Measurements from ENCODE around the gene GMFB. TPM values are rescaled to one million over a fixed set of nuclear protein-coding genes. Genes with fewer than 3 reads are reported as not detected.

The GMFB gene
- total RNA-seq, 1 experiment from 2014 or later: 53.8 TPM

DNA sequence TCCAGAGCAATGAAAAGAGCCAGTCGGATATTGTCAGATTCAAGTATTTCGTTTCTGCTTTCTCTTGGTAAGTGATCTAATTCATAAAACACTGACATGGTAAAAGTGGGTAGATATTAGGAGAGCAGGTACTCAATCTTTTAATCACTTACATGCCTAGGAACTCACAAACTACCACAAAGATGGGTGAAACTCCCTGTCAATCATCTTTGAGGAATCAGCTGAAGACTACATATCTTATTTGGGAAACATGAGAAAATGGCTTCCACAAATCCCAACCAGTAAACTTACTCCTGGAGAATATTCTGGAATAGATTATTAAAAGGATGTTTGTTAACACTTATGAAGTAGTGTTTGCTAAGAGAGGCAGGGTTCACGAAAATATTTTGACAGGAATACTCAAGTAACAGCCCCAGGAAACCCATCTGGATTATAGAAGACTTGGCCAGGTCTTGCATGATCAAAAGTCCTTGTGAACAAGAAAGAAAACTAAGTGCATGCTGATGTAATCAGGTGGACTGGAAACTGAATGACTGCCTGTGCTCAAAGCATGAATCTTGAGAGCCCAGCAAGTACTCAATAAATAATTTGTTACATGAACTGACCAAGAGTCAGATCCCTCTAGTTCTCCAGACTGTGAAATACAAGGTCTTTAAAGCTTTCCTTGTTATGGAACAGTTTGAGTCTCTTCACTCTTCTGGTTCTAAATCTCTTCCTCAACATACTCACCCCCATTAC is 63.1 kb downstream of the GMFB start:
- ChIA-PET POLR2A (no interaction called here), CTCF (no interaction called here), RAD21 (ENCODE audit: low non-redundant PET in 1 of 2, low total read pairs in 2 of 2, uncharacterized antibody in 2 of 2, unreplicated experiment in 2 of 2) (no interaction called here)
- intact Hi-C loops (cut with micrococcal nuclease): no loop called here
- ATAC-seq: no peak
- H3K4me3 ChIP-seq (replicated peaks in 1 of 2; ENCODE audit: low read depth in 1 of 2, low read length in 2 of 2): no peak overlapping the region
- H3K4me1 ChIP-seq (ENCODE audit: control insufficient read depth in 1 of 2, insufficient read depth in 2 of 2, low read length in 2 of 2): peaks cover 0 to under 1% of the 10 kb centered on the region in 2 experiments; a peak in 1 of 4 replicates
- no peaks in the 10 kb centered on the region for H3K9me2 ChIP-seq (ENCODE audit: insufficient read depth)
- no peaks in the 10 kb centered on the region for H3K9me3 ChIP-seq (ENCODE audit: control insufficient read depth in 1 of 2, insufficient read depth in 1 of 2, low read depth in 1 of 2, low read length in 2 of 2)
- no peaks in the 10 kb centered on the region for H4K20me1 ChIP-seq (ENCODE audit: insufficient read depth)
- no peak overlapping the region for H2AFZ ChIP-seq (ENCODE audit: low read depth, low read length, poor library complexity, severe bottlenecking)
- no peak overlapping the region for H3K4me2 ChIP-seq (ENCODE audit: low read length)
- H3K36me3 ChIP-seq (ENCODE audit: control insufficient read depth in 1 of 2, insufficient read depth in 2 of 2, low read length in 2 of 2): peaks cover 14 to 36% of the 10 kb centered on the region in 2 experiments; a peak in 3 of 4 replicates
- no TSS peak for BruUV-seq (replicated peaks)
- H3K79me2 ChIP-seq (ENCODE audit: insufficient read depth, low read length): peaks cover 22% of the 10 kb centered on the region
- no peaks in the 10 kb centered on the region for H3K27me3 ChIP-seq (ENCODE audit: insufficient read depth, low read length)
- no peak overlapping the region for H3K27ac ChIP-seq (ENCODE audit: low read depth, low read length)
- no peak overlapping the region for H3K9ac ChIP-seq (ENCODE audit: low read length)
- no peak for DNase-seq (ENCODE audit: low read depth, low spot score)
- TF ChIP-seq, protein P1, sequence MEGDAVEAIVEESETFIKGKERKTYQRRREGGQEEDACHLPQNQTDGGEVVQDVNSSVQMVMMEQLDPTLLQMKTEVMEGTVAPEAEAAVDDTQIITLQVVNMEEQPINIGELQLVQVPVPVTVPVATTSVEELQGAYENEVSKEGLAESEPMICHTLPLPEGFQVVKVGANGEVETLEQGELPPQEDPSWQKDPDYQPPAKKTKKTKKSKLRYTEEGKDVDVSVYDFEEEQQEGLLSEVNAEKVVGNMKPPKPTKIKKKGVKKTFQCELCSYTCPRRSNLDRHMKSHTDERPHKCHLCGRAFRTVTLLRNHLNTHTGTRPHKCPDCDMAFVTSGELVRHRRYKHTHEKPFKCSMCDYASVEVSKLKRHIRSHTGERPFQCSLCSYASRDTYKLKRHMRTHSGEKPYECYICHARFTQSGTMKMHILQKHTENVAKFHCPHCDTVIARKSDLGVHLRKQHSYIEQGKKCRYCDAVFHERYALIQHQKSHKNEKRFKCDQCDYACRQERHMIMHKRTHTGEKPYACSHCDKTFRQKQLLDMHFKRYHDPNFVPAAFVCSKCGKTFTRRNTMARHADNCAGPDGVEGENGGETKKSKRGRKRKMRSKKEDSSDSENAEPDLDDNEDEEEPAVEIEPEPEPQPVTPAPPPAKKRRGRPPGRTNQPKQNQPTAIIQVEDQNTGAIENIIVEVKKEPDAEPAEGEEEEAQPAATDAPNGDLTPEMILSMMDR (IDR thresholded peaks at IDR 0.05 in 2 of 3, conservative IDR thresholded peaks at IDR 0.05 in 1 of 3; ENCODE audit: borderline replicate concordance in 1 of 3, insufficient read depth in 1 of 3, low read depth in 2 of 3, low read length in 2 of 3): no peak
- TF ChIP-seq EGR1 (IDR thresholded peaks at IDR 0.05; ENCODE audit: low read depth): no peak
- TF ChIP-seq YY1 (IDR thresholded peaks at IDR 0.05; ENCODE audit: extremely low read depth, insufficient replicate concordance, low read depth, low read length): no peak
- TF ChIP-seq SIN3A (IDR thresholded peaks at IDR 0.05; ENCODE audit: low read depth): no peak
- no peak for TF ChIP-seq REST (IDR thresholded peaks at IDR 0.05; ENCODE audit: low read depth)
- no peak for TF ChIP-seq CBX3 (IDR thresholded peaks at IDR 0.05; ENCODE audit: low read depth)
- no peak for TF ChIP-seq CEBPB (IDR thresholded peaks at IDR 0.05; ENCODE audit: low read depth)
- no peak for TF ChIP-seq JUND (IDR thresholded peaks at IDR 0.05)
- no peak for TF ChIP-seq ZNF274 (IDR thresholded peaks at IDR 0.05; ENCODE audit: low read depth, low read length)
- no peak for TF ChIP-seq SP1 (IDR thresholded peaks at IDR 0.05; ENCODE audit: low read depth)
